HG03280 (cell line): ENCODE data around the gene OSBPL1A.
A peak's percentile ranks its signal among the peaks of the same experiment; 100 is the strongest.

Experiments
- ATAC-seq: cut with Tn5 transposase; IDR thresholded peaks from one replicate; pipeline ENCODE4 v1.9.1; 2021; ENCODE audit warnings: mild to moderate bottlenecking, moderate library complexity; ENCODE audit not compliant: unreplicated experiment

The OSBPL1A gene

DNA sequence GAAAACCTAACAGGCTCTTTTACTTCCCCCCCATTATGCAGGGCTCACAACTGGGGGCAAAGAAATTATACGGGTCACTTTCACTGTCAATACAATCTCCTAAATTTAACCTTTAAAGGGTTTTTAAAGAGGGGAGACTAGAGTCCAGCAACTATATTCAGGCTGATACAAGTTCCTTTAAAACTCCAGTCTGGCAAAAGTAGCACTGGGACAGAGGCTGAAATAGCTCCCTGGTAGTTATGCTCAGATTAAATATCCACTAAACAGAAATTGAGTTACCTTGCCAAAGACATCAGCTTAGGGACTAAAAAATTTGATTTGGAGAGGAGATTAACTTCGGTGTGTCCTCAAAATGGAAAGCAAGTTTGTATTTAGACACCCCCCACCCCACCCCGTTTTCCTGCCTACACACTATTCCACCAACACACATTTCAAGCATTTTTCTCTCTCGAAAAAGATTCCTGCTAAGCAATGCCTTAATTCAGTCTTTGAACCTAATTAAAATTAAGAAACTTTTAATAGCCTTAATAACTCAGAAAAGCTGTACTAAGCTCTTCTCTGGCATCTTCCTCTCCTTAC, 127.2 kb downstream of the OSBPL1A start:
- ATAC-seq, result no peak

DNA sequence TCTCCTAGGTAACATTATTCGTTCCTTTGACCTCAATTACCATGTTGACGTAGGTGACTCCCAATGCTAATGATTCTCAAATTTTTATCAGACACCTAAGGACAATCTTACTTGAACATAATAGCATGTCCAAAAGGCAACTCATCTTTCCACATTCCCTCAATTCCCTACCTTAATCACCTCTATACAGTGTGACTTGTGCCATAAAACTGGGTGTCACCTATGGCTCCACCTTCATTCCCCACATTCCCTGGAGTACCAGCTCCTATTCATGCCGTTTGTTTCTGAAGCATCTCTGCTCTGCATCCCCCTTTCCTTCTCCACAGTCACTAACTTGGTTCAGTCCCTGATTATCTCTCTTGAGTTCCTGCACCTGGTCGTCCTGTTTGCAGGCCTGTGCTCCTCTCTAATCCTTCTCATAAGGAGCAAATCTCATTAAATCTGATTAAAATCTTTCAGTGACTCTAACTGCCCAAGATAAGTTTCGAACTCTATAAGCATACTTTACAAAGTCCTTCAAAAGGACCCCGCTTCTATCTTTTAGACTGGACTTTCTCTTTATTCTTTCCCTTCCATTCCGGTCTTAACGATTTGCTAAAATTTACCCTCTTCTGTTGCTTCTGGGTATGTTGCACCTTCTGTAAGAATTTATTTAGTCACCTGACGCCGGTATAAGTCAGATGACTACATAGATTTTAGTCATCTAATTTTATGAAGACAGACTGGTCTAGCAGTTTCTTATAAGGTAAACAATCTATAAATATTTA, 128.7 kb downstream of the OSBPL1A start:
- ATAC-seq, result no peak

DNA sequence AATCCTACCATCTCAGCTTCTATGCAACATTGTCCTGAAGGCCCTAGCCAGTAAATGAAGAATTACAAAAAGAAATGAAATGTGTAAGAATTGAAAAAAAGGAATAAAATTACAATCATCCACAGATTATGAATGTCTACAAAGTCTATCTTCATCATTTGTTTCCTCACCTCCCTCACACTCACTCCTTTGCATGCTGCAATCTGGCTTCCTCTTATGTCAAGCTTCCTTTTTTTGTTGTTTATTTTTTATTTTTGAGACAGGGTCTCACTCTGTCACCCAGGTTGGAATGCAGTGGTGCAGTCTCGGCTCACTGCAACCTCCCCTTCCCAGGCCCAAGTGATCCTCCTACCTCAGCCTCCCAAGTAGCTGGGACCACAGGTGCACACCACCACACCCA, 129.7 kb downstream of the OSBPL1A start:
- no peak for ATAC-seq

DNA sequence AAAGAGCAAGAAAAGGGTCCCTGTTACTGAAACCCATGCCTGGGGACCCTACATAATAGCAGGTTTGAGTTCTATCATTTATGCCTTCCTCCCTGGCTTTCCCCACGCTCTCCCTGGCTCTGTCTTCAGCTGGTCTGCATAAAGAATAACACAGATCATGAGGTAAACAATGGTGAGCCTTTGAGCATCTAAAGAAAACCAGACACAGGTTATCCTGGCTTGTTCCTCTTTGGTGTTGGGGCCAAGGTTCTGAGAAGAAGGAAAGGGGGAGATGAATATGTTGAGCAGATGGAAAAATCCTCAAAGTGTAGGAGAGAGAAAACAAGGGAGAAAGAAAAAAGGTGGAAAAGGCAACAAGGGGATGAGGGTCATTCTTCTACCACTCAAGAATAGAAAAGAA, 131.5 kb downstream of the OSBPL1A start:
- ATAC-seq, result no peak

DNA sequence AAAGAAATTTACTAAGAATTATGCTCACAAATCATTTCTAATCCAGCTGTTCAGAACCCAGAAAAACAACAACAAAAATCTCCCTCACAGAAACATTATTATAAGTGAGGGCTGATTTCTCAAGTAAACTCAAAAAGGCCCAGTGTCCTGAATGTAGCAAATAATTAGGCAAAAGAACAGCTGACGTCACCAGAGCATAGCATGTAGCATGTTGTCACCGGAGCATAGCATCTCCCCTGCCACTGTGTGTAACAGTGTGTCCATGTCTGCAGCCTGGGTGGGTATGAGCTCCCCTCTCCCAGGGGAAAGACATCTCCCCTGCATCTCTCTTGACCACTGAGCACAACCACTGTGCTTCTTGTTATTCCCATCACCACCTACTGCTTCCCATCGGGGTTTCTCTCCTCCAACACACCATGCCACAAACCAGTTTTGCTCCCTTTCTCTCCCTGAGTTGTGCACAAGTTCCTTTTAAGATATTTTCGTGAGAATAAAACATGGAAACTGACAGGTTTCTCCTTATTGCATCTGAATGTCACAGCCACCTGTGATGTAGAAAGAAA, 132.0 kb downstream of the OSBPL1A start:
- no peak for ATAC-seq

DNA sequence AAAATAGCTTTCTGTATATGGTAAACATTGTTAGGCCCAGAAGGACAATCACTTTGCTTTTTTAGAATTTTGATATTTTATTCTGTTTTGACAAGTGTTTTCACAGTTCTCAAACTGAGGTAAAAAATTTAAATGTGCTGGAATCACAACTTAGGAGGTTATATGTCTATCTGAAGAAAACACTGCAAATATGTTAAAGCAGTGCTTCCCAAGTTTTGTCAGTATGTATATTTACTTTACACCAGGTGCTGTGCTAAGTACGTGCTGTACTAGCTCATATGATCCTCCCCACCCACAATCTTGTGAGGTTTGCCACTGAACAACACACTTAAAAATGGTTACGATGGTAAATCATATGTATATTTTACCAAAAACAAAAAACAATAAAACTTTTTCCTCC, 134.6 kb downstream of the OSBPL1A start:
- ATAC-seq, result no peak

DNA sequence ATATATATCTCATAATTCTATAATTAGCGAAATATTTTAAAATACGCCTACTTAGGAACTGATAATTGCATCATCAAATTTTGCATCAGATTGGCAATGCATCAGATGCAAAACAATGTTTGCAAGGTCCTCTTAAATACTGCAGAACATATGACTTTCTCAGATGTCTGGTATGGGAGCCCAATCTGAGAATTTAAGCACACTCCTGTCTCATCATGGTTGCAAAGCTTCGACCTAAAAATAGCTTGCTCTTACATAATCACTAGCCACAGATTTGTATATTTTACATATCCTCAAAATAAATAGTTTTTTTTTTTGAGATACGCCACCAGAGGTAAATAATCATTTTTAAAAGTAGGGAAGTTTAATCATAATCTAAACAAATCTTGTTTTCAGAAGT, 135.5 kb downstream of the OSBPL1A start:
- ATAC-seq, result no peak

DNA sequence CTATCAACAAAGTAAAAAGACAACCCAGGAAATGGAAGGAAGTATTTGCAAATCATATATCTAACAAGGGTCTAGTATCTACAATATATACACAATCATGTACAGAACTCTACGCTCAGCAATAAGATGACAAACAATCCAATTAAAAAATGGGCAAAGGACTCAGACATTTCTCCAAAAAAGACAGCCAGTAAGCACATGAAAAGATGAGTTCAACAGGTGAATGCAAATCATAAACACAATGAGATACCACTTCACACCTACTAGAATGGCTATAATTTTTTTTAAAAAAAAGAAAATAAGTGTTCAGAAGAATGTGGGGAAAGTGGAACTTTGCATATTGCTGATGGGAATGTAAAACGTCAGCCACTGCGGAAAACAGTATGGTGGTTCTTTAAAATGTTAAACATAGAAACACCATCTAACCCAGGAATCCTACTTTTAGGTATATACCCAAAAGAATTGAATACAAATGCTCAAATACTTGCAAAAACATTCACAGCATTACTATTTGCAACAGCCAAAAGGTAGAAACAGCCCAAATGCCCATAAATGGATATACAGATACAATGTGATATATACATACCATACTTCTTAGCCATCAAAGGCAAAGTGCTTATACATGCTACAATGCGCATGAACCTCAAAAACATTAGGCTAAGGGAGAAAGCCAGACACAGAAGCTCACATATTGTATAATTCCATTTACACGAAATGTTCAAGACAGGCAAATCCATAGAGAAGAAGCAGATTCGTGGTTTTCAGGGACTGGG, 137.6 kb downstream of the OSBPL1A start:
- ATAC-seq, result no peak

DNA sequence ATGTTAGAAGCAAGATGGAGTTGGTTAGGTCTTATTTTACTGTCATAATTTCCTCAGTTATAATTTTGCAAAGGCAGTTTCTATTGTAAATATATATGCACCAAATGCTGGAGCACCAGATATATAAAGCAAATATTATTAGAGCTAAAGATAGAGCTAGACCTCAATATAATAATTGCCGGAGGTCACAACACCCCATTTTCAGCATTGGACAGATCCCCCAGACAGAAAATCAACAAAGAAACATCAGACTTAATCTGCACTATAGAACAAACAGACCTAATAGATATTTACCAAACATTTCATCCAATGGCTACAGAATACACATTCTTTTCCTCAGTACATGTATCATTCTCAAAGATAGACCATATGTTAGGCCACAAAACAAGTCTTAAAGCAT, 143.6 kb downstream of the OSBPL1A start:
- no peak for ATAC-seq

DNA sequence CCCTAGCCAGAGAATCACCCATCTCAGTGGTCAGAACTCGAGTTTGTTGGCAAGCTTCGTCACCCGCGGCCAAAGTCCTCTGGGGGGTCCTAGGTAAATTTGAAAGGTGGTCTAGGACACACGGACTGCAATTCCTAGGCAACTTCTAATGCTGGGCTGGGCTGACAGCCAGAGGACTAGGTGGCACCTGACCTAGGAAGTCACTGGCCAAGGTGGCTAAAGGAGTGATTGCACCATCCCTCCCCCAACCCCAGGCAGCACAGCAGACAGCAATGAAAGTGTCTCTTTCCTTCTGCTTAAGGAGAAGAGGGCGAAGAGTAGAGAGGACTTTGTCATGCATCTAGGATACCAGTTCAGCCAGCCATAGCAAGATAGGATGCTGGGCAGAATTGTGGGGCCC, 147.9 kb downstream of the OSBPL1A start:
- ATAC-seq, result no peak

DNA sequence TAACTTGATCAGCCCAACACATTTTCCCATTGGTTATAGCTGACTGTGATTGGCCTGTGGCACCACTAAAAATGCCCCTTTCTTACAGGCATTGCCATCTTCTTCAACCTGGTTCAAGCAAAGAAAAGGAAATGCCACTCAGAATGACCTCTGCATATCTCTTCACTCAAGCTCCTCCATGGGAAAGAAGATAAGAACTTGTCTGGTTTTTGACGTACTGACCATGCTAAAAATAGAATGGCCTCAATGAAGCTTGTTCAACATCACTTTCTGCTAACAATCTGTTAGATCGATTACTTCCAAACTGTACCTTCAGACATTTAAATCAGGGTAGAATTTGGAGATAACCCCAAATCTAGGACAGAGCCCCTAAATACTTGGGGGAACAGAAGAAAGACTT, 149.3 kb downstream of the OSBPL1A start:
- no peak for ATAC-seq

DNA sequence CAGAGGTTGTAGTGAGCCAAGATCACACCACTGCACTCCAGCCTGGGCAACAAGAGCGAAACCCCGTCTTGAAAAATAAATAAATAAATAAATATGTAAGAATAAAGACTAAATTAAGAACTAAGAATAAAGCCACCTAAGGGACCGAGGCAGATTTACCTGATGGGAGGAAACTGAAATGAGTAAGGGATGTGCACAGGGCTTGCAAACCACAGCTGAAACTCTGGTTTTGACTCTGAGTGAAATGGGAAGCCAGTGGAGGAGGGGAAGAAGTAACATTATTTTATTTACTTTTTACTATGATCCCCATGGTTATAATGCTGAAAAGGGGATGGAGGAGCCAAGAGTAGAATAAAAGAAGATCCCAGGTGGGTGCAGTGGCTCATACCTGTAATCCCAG, 151.5 kb downstream of the OSBPL1A start:
- ATAC-seq, result peak; percentile 76

DNA sequence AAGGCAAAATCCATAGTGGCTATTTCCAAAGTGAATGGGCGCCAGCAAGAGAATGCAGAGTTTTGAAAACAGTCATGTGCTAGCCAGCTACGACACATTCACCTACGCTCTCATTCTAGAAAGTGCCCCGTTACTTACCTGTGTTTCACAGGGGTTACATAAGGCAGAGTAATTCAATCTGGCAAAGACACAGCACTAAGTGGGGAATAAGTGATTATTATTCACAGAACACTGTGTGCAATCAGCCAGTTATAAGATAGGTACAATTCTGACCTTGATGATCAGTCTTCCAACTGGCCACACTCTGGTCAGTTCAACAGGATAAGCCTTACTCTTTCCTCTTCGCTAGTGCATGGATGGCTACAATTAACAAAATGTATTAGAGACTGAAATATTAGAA, 152.9 kb downstream of the OSBPL1A start:
- no peak for ATAC-seq

DNA sequence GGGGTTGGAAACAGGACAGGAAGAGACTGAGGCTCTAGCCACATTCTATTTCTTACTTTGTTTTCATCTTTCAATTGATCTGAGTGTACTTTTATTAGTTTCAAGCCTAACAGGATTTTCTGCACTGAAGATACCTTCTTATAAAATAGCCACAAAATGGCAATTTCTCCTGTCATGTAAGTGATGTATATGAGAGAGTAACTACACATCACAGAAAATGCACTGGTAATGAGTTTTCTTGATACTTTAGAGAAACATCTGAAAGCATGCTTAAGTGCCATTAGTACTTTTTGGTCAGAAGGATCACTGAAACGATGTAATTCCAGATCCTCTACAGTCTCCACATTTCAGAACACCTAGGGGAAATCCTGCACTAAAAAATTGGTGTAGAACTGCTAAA, 153.9 kb downstream of the OSBPL1A start:
- no peak for ATAC-seq

DNA sequence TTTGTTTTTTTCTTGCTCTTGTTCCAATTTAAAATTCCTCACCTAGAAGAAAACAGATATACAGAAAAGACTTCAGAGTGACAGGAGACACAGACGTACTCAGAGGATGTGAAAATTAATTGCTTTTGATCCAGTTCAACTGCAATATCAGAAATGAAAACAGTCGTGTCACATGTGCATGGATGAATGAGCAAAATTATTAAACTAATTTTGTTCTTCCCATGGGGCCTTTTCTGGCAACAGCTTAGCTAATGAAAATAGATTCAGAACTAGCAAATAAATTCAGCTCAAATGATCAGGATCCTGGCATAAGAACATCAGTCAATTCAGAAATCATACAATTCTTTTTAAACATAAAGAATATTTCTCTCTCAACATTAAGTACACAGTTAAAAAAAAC, 158.3 kb downstream of the OSBPL1A start:
- no peak for ATAC-seq

DNA sequence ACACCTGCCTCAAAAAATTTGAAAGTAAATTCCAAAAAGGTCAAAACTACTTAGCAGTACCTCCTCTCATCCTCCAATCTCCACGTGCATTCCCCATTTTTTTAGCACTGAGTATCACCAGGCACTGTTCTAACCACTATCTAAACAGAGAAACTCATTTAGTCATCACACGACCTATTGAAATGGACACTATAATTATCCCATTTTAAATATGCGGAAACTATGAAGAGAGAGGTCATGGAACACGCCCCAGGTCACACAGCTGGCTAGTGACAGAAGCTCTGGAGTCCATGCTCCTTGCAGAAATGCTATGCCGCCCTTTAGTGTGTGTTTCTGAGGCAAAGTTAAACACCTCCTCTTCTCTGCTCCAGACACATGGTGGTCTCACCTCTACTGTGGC, 159.2 kb downstream of the OSBPL1A start:
- no peak for ATAC-seq

DNA sequence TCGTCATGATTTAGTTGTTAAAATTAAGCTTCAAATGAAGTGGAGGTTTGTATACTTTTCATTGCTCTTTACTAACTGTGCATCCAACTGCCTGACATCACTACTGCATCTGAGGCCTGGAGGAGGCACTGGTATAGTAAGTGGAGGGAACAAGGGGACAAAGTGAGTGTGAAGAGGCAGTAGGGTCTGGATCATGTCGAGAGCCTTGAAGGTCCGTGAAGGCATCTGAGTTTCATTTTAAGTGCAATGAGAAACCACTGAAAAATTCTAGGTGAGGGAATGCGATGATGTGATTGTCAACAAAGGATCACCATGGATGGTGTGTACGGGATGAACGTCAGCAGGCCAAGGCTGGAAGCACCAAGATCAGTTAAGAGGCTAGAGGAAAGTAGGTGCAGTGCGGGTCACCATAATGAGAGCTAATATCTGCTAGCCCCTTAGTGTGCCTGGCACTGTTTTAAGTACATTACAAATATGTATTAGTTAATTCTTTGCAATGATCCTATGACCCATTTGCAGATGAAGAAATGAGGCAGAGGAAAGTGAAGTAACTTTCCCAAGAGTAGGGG, 162.7 kb downstream of the OSBPL1A start:
- ATAC-seq, result no peak

DNA sequence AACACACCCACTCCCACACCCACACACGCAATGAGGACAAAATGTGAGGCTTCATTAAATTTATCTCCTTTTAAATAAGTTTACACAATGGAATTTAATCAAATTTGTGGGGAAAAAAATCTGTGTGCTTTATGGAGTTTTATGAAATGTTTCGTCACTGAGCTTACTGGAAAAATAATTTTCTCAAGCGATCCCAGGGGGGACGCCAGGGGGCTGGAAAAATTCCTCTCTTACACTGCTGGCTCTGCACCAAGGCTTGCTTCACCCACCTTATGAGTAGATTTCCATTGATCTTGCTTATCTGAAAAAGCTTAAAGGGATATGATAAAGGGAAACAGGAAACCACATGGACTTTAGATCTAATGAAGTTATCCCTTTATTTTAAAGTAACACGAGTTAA, 163.3 kb downstream of the OSBPL1A start:
- ATAC-seq, result no peak

DNA sequence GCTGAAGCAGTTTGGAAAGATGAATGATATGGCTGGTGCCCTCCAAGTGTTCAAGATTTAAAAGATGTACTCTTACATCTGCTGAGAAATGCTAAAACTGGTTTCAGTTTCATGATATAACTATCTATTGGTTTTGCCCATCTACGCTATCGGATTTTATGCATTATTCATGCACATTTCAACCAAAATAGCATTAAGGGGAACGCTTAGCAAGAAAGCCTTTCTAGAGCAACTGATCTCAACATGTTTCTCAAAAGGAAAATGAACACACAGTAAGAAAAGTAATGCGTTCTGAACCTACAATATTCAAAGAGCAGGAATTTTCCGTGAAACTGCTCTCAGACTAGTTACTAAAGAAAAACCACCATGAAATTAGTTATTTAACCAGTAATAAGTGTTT, 164.8 kb downstream of the OSBPL1A start:
- ATAC-seq, result no peak

DNA sequence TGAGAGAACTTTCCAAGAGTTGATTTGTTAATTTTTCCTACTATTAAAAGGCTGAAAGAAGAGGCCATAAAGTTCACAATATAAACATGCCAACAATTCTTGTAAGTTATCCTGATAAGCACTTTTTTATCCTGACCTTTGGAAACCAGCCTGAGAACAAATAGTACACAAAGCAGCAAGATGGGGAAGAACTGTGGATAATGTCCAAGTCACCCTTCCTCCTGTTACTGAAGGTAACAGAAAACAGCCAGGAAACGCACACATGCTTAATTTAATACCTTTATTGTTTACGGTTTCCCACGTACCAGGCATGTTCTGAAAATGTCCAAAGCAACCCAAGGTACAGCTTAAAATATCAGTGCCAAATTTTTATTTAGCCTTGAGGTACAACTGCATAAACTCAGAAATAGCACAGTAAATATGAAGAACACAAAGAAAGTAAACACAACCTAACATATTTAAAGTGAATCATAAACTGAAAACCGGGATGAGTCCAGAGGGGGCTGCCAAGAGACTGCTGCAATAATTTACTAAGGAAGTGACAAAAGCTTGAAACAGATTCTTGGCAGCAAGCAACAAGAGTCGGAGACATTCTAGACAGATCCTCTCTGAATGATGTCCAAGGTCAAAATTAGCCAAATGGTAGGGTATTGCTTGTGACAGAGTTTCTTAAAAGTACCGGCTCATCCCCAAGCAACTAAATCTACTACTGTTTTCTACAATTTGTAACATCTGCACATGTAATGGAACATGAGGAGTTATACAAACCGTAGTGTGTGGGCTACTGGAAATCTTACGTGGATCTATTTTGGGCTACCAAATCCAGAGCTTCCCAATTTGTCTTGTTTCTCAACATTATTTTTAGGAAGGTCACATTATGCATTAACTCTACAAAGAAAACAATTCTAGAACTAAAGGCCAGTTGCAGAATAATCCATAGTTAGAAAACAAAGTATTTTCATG, 165.6 kb downstream of the OSBPL1A start:
- ATAC-seq, result no peak
